Gastrocnemius medialis (tissue), 4 donors: ENCODE data around the gene ANKS1B.

Experiments
- CTCF ChIP-seq, 5 experiments: fragments of 450-650 bp in 3 of 5; fragments of 200-600 bp in 2 of 5; sonication (generic) in 2 of 5; IDR thresholded peaks in 4 of 5; conservative IDR thresholded peaks in 1 of 5; 1 replicate in 4 of 5; 2 replicates in 1 of 5; pipeline ENCODE4 v1.5.1; 2016 to 2019; ENCODE audit warnings: antibody characterized with exemption in 5 of 5, mild to moderate bottlenecking in 3 of 5, moderate library complexity in 3 of 5
- POLR2A ChIP-seq, 2 donors: fragments of 450-650 bp; IDR thresholded peaks; one replicate each; pipeline ENCODE4 v1.6.1; 2017; ENCODE audit warnings: antibody characterized with exemption in 2 of 2, mild to moderate bottlenecking in 2 of 2, moderate library complexity in 2 of 2

- no peak for TF ChIP-seq CTCF (IDR thresholded peaks at IDR 0.05 in 4 of 5, conservative IDR thresholded peaks at IDR 0.05 in 1 of 5)
- no peak for TF ChIP-seq POLR2A (IDR thresholded peaks at IDR 0.05)
These were observed 336.6 kb downstream of the ANKS1B start for GRCh38 chr12:99648183-99648582.
